Skeletal muscle cell (primary cell): ENCODE results near the gene GABBR2.
"Not testable (repeated sequence)": the region's sequence is repeated elsewhere in the genome, so short reads cannot be mapped to it uniquely, and the experiment has no call there.

Experiments used
- DNase-seq: peaks from one replicate; pipeline ENCODE4 v3.0.0-alpha.2; 2010; ENCODE audit warnings: low read depth
- H3K4me3 ChIP-seq: 2 replicates; pipeline ENCODE4 v1.5.1; 2011; ENCODE audit warnings: low read depth, mild to moderate bottlenecking, control low read depth, low read length, moderate library complexity

The GABBR2 gene

DNA sequence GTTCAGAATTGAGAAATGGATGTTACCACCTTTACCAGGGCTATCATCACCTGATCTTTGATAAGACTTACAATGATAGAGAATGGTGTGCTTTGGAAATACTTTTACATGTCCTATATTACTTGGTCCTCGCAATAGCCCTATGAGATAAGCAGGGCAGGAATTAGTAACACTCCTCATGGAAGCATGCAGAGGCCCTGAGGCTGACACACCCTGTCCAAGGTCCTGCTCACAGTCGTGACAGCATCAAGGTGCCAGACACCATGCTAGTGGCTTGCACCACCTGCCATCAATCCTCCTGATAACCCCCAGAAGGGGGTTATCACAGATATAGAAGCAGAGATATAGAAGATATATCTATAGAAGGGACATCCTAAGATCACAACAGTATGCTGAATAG, 236.5 kb downstream of the GABBR2 start:
- no peak overlapping the region for H3K4me3 ChIP-seq
- no peak for DNase-seq

DNA sequence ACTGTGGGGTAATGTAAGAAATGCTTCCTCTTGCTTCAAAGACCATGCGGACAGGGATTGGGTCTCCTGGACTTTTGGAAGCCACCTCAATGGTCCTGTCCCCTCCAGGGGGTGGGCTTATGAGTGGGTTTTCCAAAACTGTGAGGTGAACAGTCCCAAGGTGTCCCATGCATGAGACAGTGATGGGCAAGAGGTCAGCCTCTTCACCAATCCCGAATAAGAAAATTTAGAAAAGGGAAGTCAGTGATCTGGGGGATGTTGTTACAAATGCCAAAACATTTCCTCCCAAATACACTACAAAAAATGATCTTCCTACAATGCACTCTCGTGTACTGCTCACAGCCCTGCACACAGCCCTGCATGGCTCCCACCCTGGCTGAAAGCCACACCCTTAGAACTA, 237.6 kb downstream of the GABBR2 start:
- H3K4me3 ChIP-seq, result no peak overlapping the region
- DNase-seq, result no peak

DNA sequence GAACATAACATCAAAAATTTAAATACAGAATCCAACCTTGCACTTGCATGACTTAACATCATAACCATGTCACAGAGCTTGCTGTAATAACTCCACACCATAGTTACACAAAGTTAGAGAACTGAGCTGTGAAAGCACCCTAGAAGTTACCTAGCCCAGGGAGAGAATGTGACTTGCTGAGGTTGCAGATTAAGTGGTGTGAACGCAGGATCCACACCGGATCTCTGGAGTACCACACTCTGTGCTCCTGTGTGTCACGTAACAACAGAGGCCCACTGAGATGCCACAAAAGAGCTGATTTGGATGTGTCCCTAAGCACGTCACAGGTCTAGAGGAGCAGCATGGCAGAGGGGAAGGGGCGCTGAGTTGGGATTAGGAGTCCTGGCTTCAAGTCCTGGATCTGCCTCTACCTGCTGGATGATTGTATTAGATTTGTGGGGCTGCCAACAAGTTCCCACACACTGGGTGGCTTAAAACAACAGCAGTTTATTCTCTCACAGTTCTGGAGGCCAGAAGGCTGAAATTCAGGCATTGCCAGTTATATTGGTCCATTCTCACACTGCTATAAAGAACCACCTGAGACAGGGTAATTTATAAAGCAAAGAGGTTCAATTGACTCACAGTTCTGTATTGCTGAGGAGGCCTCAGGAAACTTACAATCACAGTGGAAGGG, 240.0 kb downstream of the GABBR2 start:
- no peak overlapping the region for H3K4me3 ChIP-seq
- DNase-seq, result no peak

DNA sequence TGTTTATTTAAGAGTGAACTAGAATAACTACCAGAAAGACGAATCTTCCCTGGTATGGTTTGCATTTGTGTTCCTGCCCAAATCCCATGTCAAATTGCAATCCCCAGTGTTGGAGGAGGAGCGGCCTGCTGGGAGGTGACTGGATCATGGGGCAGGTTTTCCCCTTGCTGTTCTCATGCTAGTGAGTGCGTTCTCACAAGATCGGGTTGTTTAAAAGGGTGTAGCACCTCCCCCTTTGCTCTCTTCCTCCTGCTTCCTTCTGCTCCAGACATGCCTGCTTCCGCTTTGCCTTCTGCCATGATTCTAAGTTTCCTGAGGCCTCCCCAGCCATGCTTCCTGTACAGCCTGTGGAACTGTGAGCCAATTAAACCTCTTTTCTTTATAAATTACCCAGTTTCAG, 242.9 kb downstream of the GABBR2 start:
- no peak for DNase-seq
- H3K4me3 ChIP-seq, result no peak overlapping the region

DNA sequence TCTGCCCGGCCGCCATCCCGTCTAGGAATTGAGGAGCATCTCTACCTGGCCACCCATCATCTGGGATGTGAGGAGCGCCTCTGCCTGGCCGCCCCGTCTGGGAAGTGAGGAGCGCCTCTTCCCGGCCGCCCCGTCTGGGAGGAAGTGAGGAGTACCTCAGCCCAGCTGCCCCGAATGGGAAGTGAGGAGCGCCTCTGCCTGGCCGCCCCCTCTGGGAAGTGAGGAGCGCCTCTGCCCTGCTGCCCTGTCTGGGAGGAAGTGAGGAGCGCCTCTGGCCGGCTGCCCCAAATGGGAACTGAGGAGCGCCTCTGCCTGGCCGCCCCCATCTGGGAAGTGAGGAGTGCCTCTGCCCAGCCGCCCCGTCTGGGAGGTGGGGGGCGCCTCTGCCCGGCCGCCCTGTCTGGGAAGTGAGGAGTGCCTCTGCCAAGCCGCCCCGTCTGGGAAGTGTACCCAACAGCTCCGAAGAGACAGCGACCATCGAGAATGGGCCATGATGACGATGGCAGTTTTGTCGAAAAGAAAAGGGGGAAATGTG, 244.5 kb downstream of the GABBR2 start:
- H3K4me3 ChIP-seq, result not testable (repeated sequence)

DNA sequence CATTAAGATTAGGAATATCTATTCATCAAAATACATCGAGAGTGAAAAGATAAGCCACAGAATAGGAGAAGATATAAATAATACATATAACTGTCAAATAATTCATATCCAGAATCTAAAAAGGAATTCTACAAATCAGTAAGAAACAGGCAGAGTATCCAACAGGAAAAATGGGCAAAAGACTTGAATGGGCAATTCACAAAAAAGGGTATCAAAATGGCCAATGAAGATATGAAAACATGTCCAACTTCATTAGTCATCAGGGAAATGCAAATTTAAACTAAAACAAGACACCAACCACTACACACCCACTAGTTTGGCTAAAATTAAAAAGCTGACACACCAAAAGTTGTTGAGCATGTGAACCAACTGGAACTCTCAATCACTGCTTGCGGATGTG, 246.4 kb downstream of the GABBR2 start:
- no peak for DNase-seq
- no peak overlapping the region for H3K4me3 ChIP-seq

More for the DNA sequence above, 244.5 kb downstream of the GABBR2 start:
- not testable (repeated sequence) for DNase-seq

DNA sequence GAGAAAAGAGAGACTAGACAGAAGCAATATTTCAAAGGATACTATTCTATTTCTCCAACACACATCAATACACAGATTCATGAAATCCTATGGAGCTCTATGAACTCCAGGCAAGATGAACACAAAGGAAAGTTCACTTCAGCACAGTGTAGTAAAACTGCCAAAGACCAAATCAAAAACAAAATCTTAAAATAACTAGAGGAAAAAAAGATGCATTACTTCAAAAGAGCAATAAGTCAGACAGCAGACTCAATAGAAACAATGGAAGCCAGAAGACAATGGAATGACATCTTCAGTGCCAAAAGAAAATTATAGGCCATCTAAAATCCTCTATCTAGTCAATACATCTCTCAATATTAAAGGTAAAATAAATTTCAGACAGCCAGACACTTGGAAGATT, 248.0 kb downstream of the GABBR2 start:
- H3K4me3 ChIP-seq, result no peak overlapping the region

DNA sequence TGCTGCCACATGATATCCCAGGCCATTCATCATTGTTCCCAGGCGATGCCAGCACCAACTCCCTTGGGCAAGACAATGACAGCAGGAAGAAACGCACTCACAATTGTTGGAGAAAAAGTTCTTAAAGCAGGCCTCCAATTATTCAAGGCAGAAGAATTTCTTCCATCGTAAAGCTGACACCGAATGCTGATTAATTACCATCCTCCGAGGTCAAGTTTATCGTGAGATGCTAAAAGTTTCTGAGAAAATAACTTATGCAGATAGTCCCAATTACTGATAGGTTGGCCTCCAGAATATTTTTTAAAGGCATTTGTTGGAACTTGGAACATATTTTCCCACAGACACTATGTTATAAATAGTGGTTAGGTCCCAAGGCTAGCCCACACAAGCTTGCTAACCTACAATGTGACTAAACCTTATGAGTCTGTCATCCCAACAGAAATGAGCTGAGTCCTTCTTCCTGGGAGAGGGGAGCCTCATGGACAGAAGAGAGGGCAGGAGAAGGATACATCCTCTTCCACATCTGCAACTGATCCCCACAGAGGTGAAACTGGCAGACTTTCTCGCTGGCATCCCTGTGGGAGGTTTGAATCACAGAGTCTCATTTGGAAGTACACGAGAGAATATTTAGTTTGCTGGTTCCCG, 250.9 kb downstream of the GABBR2 start:
- H3K4me3 ChIP-seq, result no peak overlapping the region
- DNase-seq, result no peak

More for the DNA sequence above, 248.0 kb downstream of the GABBR2 start:
- no peak for DNase-seq

DNA sequence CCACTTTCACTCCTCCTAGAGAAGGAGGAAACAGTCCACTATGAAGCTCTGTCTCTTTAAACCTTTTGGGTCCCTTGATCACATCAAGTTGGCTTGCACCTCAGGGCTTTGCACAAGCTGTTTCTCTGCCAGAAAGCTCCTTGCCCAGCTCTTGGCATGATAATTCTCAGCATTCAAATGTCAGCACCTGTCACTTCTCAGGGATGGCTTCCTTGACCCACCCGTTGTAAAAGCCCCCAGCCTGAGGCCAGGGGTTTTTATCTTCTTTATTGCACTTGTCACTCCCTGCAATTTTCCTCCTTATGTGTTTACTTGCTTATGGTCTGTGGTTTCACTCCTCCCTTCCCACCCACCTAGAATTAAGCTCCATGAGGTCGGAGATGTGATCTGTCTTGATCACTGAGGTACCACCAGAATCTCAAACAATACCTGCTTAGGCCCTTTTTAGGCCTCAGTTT, 252.6 kb downstream of the GABBR2 start:
- DNase-seq, result no peak
- H3K4me3 ChIP-seq, result no peak overlapping the region

DNA sequence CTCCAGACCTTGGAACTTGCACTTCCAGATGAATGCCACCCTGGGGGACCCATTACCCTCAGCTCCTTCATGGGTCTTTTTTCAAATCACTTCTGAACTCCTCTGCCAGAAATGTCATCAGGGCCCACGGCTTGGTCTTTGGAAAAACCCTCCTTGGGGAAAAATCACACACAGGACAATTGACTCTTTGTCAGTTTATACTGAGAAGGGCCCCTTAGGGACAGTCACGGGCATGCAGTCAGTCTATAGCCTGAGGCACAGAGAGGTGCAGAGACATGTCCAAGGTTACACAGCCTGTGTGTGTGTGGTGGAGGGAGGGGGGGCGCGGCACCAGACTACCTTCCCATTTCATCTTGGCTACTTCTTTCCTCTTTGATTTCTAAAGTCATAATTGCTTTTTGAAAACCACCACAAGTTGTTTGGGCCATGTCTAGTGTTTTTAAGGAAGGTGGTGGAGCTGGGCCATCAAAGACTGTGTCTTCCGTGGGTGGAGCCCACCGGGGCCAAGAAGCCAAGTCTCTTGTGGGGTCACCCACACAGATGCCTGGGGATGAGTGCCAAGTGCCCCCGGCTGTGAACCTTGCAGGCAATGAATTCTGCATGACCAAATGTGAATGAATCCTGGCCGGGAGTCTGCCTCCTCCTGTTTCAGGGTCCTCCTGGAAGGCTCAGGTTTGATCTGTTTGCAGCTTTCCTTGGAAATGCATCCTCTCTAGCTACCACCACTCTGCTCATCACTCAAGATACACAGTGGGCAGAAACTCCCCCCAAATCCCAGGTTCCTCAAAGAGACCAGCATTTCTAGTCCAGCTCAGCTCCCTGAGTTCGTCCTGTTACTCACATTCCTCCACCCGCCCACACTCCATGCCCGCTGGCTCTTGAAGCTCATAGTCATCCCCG, 253.2 kb downstream of the GABBR2 start:
- DNase-seq, result no peak
- H3K4me3 ChIP-seq, result no peak overlapping the region

DNA sequence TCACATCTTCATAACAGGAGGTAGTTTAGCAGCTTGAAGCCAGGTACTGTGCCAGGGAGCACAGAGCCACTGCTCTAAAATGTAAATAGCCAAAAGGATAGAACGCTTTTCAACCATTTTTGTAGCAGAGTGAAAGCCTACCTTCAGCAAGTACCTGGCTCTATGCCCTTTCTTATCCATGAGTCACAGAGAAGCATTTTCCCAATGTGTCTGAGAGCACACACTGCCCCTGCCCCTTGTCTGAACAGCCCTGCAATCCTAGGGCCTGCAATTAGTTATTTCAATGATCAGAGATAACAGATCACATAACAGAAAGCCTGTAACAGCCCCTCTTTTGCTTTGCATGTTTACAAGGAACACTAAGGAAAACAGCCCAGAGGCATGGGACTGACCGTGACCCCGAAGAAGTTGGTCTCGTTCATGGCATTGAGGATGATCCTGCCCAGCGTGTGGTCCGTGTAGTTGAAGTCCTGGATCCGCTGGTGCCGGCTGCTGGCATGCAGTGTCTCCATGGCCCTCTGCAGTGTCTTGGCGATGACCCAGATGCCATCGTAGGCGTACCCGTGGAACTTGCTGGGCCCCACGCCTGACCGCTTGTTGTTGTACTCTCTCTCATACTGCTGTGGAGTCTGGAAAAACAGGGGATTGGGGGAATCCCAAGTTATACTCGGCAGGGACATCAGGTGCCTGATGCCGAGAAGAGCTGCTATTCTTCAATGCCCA, 255.0 kb downstream of the GABBR2 start:
- DNase-seq, result no peak
- H3K4me3 ChIP-seq, result no peak overlapping the region

DNA sequence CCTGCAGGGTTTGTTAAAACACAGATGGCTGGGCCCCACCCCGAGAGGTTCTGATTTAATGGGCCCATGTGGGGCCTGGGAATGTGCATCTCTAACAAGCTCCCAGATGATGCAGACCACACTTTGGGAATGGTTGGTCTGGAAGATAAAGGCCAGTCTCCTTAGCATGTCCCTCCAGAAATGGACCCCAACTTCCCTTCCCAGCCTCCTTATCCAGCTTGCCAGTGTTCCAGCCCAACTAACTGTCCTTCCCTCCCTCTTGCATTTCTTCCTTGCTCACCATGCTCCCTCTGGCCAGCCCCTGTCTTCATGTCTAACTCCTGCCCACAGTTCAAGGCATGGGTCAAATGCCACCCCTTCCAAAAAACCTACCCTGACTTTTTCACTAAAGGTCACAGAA, 257.2 kb downstream of the GABBR2 start:
- DNase-seq, result no peak
- no peak overlapping the region for H3K4me3 ChIP-seq

DNA sequence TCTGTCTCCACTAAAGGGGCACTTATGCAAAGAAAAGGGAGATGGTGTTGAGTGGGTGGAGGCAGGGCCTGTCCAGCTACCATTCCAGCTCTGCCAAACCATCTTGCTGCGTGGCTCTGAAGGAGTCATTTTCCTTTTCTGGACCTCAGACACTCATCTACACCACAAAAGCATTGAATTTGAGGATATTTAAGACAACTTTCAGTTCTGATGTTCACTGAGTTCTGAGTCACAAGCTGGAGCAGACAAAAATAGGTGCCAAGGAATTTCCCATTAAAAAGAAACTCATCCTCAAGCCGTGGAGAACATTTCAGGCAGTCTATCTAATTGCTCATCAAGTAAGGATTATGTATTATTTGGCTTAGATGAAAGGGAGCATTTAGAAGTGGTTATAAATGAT, 258.2 kb downstream of the GABBR2 start:
- H3K4me3 ChIP-seq, result no peak overlapping the region
- no peak for DNase-seq

DNA sequence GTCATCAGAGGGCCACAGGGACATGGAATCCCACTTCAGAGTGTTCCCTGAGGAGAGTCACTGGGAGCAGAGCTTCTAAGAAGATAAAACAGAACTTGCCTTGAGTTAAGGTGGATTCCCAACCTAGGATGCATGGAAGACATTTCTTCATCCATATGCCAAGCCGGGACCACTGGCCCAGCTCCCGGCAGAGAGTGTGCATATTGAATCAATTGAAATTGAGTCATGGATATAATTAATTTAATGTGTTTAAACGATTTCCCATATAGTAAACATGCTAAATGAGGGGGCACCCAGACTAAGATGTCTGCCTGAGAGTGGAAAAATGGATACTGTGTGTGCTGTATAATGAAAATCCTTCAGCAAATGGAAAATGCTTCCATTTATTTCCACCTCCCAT, 258.9 kb downstream of the GABBR2 start:
- H3K4me3 ChIP-seq, result no peak overlapping the region
- no peak for DNase-seq

DNA sequence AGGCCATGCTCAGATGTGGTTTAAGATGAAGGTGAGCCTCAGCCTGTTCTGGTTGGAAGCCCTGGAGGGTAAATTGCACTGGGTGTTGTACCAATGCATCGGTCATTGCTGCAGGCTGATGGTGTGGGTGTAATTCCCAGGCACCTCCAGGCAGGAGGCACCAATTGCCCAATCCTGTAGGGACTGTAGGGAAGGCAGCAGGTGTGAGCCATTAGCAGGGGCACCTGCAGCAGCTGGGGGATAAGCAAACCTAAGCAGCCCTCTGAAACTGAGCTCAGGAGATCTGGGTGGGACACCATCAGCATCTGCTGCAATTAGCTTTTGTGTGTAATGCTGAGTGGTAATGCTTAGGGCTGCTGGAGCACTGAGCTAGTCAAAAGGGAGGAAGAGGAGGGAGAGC, 263.2 kb downstream of the GABBR2 start:
- no peak overlapping the region for H3K4me3 ChIP-seq

DNA sequence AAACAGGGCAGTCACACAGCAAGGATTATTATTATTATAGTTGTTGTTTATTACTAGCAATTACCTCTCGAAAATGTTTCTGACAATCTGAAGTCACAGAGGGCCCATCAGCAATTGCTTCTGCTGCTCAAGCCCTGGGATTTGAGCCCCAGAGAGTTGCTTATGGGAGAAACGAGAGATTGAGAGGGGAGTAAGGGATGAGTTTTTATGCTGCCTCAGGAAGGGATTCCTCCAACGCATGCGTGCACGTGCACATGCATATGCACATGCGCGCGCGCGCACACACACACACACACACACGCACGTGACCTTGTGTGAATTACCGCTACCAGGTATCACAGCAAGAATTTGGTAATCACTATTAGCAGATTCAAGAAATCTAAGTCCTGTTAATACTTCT, 264.1 kb downstream of the GABBR2 start:
- DNase-seq, result no peak
- H3K4me3 ChIP-seq, result no peak overlapping the region

More for the DNA sequence above, 263.2 kb downstream of the GABBR2 start:
- DNase-seq, result no peak

DNA sequence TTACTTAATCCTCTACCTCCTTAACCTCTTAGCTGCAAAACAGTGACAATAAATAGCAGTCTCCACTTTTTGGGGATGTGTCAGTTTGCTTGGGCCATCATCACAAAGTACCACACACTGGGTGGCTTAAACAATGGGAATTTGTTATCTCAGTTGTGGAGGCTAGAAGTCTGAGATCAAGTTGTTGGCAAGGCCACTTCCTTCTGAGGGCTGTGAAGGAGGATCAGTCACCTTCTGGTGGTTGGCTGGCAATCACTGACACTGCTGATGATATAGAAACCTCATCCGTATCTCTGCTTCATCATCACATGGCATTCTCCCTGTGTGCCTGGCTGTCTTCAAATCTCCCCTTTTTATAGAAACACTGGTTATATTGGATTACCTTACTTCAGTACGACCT, 266.2 kb downstream of the GABBR2 start:
- H3K4me3 ChIP-seq, result no peak overlapping the region
- DNase-seq, result no peak

DNA sequence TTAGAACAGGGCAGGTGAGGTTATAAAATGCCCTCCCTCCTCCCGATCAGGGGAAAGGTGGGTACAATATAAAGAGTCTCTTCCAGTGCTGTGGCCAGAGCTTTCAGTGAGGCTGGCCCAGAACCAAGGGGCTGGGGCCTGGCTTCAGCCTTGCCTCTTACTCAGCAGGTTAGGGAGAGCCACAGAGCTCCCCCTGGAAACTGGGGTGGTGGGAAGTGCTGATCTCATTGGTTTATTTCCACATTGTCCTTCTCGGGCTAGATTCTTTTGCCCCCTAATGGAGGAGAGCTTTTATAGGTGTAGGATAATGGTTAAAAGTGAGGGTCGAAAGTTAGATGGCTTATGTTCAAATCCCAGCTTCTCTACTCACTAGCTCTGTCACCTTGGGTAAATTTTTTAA, 266.6 kb downstream of the GABBR2 start:
- H3K4me3 ChIP-seq, result no peak overlapping the region
- DNase-seq, result no peak

DNA sequence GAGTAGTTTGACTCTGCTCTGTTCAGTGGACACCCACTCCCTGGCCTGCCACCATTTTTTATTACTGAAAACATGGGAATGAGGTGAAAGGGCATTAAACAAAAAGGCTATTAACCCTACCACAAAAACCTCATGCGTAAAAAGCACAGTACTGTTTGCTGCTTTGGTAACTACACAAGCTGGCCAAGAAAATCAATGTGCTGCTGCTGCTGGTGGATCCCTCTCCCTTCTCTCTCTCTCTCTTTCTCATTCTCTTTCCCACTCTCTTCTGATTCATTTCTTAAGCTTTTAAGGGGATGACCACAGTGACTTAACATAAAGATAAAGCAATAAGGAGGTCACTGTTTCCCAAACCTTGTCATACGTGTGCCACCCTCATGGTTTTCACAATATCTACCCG, 270.1 kb downstream of the GABBR2 start:
- no peak for DNase-seq
- no peak overlapping the region for H3K4me3 ChIP-seq
